ENCODE results near the gene TOP3A.
A peak's percentile ranks its signal among the peaks of the same experiment; 100 is the strongest.

DNA sequence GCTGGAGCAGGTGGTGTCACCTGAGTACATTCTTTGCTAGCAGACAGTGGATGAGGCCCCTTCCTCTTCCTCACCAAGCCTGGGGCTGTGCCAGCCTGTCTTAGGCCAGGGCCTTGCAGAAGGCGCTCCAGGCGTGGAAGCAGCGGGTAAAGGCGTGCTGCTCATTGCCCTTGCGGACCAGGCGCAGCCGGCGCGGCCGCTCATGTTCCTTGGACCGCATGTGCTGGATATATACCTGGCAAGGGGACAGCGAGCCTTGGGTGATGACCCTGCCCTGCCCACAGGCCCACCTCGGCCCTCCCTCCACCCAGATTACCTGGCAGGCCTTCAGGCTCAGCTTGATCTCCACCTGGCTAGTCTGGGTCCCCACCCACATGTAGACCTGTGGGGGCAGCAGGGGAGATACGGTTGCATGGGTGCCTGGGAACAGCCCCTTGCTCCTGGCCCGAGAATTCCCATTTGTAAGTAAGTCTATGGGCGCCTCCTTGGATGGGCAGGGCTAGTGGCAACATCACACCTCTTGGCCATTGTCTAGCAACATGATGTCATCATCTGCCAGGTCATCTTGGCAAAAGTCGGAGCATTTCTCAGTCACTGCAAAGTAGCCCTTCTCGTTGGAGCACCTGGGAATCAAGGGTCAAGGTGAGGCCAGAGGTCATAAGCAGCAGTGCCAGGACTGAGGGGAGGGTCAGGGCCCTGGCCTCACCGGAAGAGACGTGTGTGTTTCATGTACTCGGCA is 69.6 kb downstream of the TOP3A start:
- TF ChIP-seq RFX5 (IDR thresholded peaks at IDR 0.05; ENCODE audit: low read depth, low read length) = peak; percentile 57; the same call in 1 of the 2 replicates
- TF ChIP-seq, protein P1, sequence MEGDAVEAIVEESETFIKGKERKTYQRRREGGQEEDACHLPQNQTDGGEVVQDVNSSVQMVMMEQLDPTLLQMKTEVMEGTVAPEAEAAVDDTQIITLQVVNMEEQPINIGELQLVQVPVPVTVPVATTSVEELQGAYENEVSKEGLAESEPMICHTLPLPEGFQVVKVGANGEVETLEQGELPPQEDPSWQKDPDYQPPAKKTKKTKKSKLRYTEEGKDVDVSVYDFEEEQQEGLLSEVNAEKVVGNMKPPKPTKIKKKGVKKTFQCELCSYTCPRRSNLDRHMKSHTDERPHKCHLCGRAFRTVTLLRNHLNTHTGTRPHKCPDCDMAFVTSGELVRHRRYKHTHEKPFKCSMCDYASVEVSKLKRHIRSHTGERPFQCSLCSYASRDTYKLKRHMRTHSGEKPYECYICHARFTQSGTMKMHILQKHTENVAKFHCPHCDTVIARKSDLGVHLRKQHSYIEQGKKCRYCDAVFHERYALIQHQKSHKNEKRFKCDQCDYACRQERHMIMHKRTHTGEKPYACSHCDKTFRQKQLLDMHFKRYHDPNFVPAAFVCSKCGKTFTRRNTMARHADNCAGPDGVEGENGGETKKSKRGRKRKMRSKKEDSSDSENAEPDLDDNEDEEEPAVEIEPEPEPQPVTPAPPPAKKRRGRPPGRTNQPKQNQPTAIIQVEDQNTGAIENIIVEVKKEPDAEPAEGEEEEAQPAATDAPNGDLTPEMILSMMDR (conservative IDR thresholded peaks at IDR 0.05; ENCODE audit: low read depth, low read length) = no peak
- TF ChIP-seq MAFK (IDR thresholded peaks at IDR 0.05; ENCODE audit: low read depth, low read length) = no peak
- no peak for TF ChIP-seq RCOR1 (IDR thresholded peaks at IDR 0.05; ENCODE audit: insufficient replicate concordance, low read length)
- TF ChIP-seq POLR2A (IDR thresholded peaks at IDR 0.05; ENCODE audit: low read depth, low read length) = no peak

Measured in IMR-90 (cell line).